Measurements from ENCODE around the gene ACSF2. TPM values are rescaled to one million over a fixed set of nuclear protein-coding genes. Genes with fewer than 3 reads are reported as not detected.

ACSF2 gene
- total and polyA plus RNA-seq, 2 donors (not counting 3 experiments of a cell fraction or from before 2014, with no cell fraction given) = 33.2 to 37.2 TPM

- Histone ChIP-seq H3K9ac (replicated peaks; ENCODE audit: extremely low read depth, insufficient read depth, low read length) (no peak overlapping the region), H4K20me1 (replicated peaks; ENCODE audit: control insufficient read depth, extremely low read depth, insufficient read depth, low read length) (peaks cover 2% of the 10 kb centered on the region), H2AFZ (ENCODE audit: low read depth, low read length) (no peak overlapping the region), H3K4me1 (ENCODE audit: control insufficient read depth, extremely low read depth, insufficient read depth, low read length) (no peaks in the 10 kb centered on the region), H3K79me2 (ENCODE audit: control insufficient read depth, insufficient read depth, low read length) (no peaks in the 10 kb centered on the region), H3K4me3 (replicated peaks in 1 of 3; ENCODE audit: insufficient read depth in 1 of 3, low read depth in 1 of 3, low read length in 3 of 3) (no peak overlapping the region), H3K9me1 (replicated peaks; ENCODE audit: control insufficient read depth, extremely low read depth, insufficient read depth, low read length) (no peaks in the 10 kb centered on the region), H3K27me3 (ENCODE audit: control insufficient read depth in 2 of 2, insufficient read depth in 2 of 2, low read length in 2 of 2) (no peaks in the 10 kb centered on the region), H3K9me3 (replicated peaks; ENCODE audit: control insufficient read depth, insufficient read depth, low read length) (no peaks in the 10 kb centered on the region), H3K27ac (ENCODE audit: insufficient read depth, low read depth, low read length) (no peak overlapping the region), H3K36me3 (ENCODE audit: control insufficient read depth in 2 of 2, extremely low read depth in 1 of 2, insufficient read depth in 2 of 2, low read length in 2 of 2) (peaks cover 25 to 51% of the 10 kb centered on the region in 2 experiments), H3K4me2 (ENCODE audit: insufficient read depth, low read length) (no peak overlapping the region)
- DNase-seq (ENCODE audit: low read depth, low spot score) (no peak), FAIRE-seq (no peak)
- CTCF ChIA-PET = interaction anchor here (1.3 kb wide), 1 partner anchor 15 kb away, joined by 3 read pairs; no protein-coding TSS in a partner anchor
- dilution Hi-C loops (cut with MboI; ENCODE audit: extremely low pct_ligation_motif_present, low sequenced_read_pairs) (no loop called here), intact Hi-C loops (cut with micrococcal nuclease) (no loop called here)
- TF ChIP-seq, protein P1, sequence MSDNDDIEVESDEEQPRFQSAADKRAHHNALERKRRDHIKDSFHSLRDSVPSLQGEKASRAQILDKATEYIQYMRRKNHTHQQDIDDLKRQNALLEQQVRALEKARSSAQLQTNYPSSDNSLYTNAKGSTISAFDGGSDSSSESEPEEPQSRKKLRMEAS (IDR thresholded peaks at IDR 0.05; ENCODE audit: insufficient read depth, insufficient read length) = no peak
- TF ChIP-seq GATA2 (IDR thresholded peaks at IDR 0.05; ENCODE audit: insufficient read depth, insufficient read length, low read depth, low read length) = no peak
- no peak for TF ChIP-seq JUN (IDR thresholded peaks at IDR 0.05; ENCODE audit: borderline replicate concordance, insufficient read depth, insufficient read length, low read depth)
- TF ChIP-seq, protein P2, sequence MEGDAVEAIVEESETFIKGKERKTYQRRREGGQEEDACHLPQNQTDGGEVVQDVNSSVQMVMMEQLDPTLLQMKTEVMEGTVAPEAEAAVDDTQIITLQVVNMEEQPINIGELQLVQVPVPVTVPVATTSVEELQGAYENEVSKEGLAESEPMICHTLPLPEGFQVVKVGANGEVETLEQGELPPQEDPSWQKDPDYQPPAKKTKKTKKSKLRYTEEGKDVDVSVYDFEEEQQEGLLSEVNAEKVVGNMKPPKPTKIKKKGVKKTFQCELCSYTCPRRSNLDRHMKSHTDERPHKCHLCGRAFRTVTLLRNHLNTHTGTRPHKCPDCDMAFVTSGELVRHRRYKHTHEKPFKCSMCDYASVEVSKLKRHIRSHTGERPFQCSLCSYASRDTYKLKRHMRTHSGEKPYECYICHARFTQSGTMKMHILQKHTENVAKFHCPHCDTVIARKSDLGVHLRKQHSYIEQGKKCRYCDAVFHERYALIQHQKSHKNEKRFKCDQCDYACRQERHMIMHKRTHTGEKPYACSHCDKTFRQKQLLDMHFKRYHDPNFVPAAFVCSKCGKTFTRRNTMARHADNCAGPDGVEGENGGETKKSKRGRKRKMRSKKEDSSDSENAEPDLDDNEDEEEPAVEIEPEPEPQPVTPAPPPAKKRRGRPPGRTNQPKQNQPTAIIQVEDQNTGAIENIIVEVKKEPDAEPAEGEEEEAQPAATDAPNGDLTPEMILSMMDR (IDR thresholded peaks at IDR 0.05; ENCODE audit: extremely low read depth in 1 of 2, insufficient read depth in 1 of 2, low read depth in 1 of 2, low read length in 2 of 2) = no peak
- TF ChIP-seq POLR2AphosphoS5 (IDR thresholded peaks at IDR 0.05; ENCODE audit: insufficient read depth, low read depth, low read length) = no peak
- TF ChIP-seq EZH2 (IDR thresholded peaks at IDR 0.05; ENCODE audit: borderline replicate concordance, low read depth, low read length, severe bottlenecking) = no peak
- TF ChIP-seq MYC (IDR thresholded peaks at IDR 0.05; ENCODE audit: low read depth, low read length) = no peak
- no peak for TF ChIP-seq POLR2A (IDR thresholded peaks at IDR 0.05; ENCODE audit: low read depth, low read length)
- TF ChIP-seq FOS (IDR thresholded peaks at IDR 0.05; ENCODE audit: borderline replicate concordance, insufficient read depth, low read length) = no peak
- POLR2A ChIA-PET = interaction anchor here (0.7 kb wide), 1 partner anchor 100 kb away, joined by 8 read pairs; no protein-coding TSS in a partner anchor
- no TSS peak for BruUV-seq (replicated peaks)
These were observed 43.1 kb upstream of the ACSF2 start for GRCh38 chr17:50382931-50383330.

All from endothelial cell of umbilical vein (primary cell).